SK-N-SH treated with all-trans-retinoic acid at 6 μM for 48 hours (cell line): ENCODE results near the gene SLC9A2.

ENCODE experiments used
- ATAC-seq: fragments of 200-7000 bp; cut with Tn5 transposase; 3 replicates; pipeline ENCODE4 v1.9.1; 2020; ENCODE audit warnings: mild to moderate bottlenecking, moderate library complexity
- ARNTL ChIP-seq: fragments of 450-650 bp; formaldehyde crosslinking; IDR thresholded peaks from 2 replicates; pipeline ENCODE4 v1.5.0; 2020; ENCODE audit warnings: low read depth, mild to moderate bottlenecking, moderate library complexity, borderline replicate concordance
- BACH2 ChIP-seq: fragments of 250-450 bp; sonication (Bioruptor Pico); IDR thresholded peaks from 2 replicates; pipeline ENCODE4 v1.9.0; 2021; ENCODE audit warnings: mild to moderate bottlenecking, borderline replicate concordance
- CSDC2 ChIP-seq: fragments of 250-450 bp; sonication (Bioruptor Pico); IDR thresholded peaks from 2 replicates; pipeline ENCODE4 v1.5.0; 2020; ENCODE audit warnings: mild to moderate bottlenecking, moderate library complexity
- ESRRG ChIP-seq: fragments of 250-450 bp; sonication (Bioruptor Pico); IDR thresholded peaks from 2 replicates; pipeline ENCODE4 v1.6.1; 2021; ENCODE audit warnings: mild to moderate bottlenecking
- GLIS3 ChIP-seq: fragments of 250-450 bp; sonication (Bioruptor Pico); IDR thresholded peaks from 2 replicates; pipeline ENCODE4 v1.5.0; 2020; ENCODE audit warnings: mild to moderate bottlenecking, moderate library complexity
- ISL1 ChIP-seq: fragments of 250-450 bp; sonication (Bioruptor Pico); IDR thresholded peaks from 2 replicates; pipeline ENCODE4 v2.1.2; 2022; ENCODE audit warnings: mild to moderate bottlenecking, moderate library complexity
- OSR1 ChIP-seq: fragments of 250-450 bp; sonication (Bioruptor Pico); IDR thresholded peaks from 2 replicates; pipeline ENCODE4 v1.8.0; 2022; ENCODE audit warnings: moderate library complexity, mild to moderate bottlenecking, inconsistent platforms
- PPARA ChIP-seq: fragments of 250-450 bp; sonication (Bioruptor Pico); IDR thresholded peaks from 2 replicates; pipeline ENCODE4 v1.5.0; 2020; ENCODE audit warnings: mild to moderate bottlenecking, borderline replicate concordance
- RARB ChIP-seq: fragments of 250-450 bp; sonication (Bioruptor Pico); IDR thresholded peaks from 2 replicates; pipeline ENCODE4 v1.8.0; 2021; ENCODE audit warnings: mild to moderate bottlenecking, moderate library complexity
- SNAI2 ChIP-seq: fragments of 250-450 bp; sonication (Bioruptor Pico); IDR thresholded peaks from 2 replicates; pipeline ENCODE4 v1.5.0; 2020; ENCODE audit warnings: mild to moderate bottlenecking, moderate library complexity
- TOX ChIP-seq: fragments of 250-450 bp; sonication (Bioruptor Pico); IDR thresholded peaks from 2 replicates; pipeline ENCODE4 v1.8.0; 2021; ENCODE audit warnings: mild to moderate bottlenecking, moderate library complexity, borderline replicate concordance
- ZC3H10 ChIP-seq: fragments of 250-450 bp; sonication (Bioruptor Pico); IDR thresholded peaks from 2 replicates; pipeline ENCODE4 v1.5.1; 2021; ENCODE audit warnings: mild to moderate bottlenecking, moderate library complexity
- ZFP3 ChIP-seq: fragments of 250-450 bp; sonication (Bioruptor Pico); IDR thresholded peaks from 2 replicates; pipeline ENCODE4 v1.5.0; 2020; ENCODE audit warnings: mild to moderate bottlenecking, moderate library complexity
- ZFP30 ChIP-seq: fragments of 450-650 bp; formaldehyde crosslinking; IDR thresholded peaks from 2 replicates; pipeline ENCODE4 v1.5.0; 2022; ENCODE audit warnings: mild to moderate bottlenecking, moderate library complexity
- ZNF565 ChIP-seq: fragments of 450-650 bp; formaldehyde crosslinking; conservative IDR thresholded peaks from 2 replicates; pipeline ENCODE4 v1.5.0; 2020; ENCODE audit warnings: low read depth, mild to moderate bottlenecking, moderate library complexity
- ZNF70 ChIP-seq: fragments of 450-650 bp; formaldehyde crosslinking; IDR thresholded peaks from 2 replicates; pipeline ENCODE4 v1.5.0; 2020; ENCODE audit warnings: mild to moderate bottlenecking, moderate library complexity
- ZNF8 ChIP-seq: fragments of 450-650 bp; formaldehyde crosslinking; IDR thresholded peaks from 2 replicates; pipeline ENCODE4 v1.5.0; 2020; ENCODE audit warnings: mild to moderate bottlenecking, moderate library complexity
- TF ChIP-seq, protein P1 (sequence below): fragments of 250-450 bp; sonication (Bioruptor Pico); IDR thresholded peaks from 2 replicates; pipeline ENCODE4 v1.5.1; 2020; ENCODE audit warnings: low read depth, mild to moderate bottlenecking, moderate library complexity
- TF ChIP-seq, protein P2 (sequence below): fragments of 250-450 bp; sonication (Bioruptor Pico); IDR thresholded peaks from 2 replicates; pipeline ENCODE4 v1.8.0; 2020; ENCODE audit warnings: mild to moderate bottlenecking, moderate library complexity, borderline replicate concordance
- TF ChIP-seq, protein P3 (sequence below): fragments of 250-450 bp; sonication (Bioruptor Pico); IDR thresholded peaks from 2 replicates; pipeline ENCODE4 v1.5.0; 2020; ENCODE audit warnings: mild to moderate bottlenecking, moderate library complexity
- TF ChIP-seq, protein P4 (sequence below): fragments of 250-450 bp; sonication (Bioruptor Pico); IDR thresholded peaks from 2 replicates; pipeline ENCODE4 v1.5.1; 2021; ENCODE audit warnings: mild to moderate bottlenecking, moderate library complexity

Gene SLC9A2

DNA sequence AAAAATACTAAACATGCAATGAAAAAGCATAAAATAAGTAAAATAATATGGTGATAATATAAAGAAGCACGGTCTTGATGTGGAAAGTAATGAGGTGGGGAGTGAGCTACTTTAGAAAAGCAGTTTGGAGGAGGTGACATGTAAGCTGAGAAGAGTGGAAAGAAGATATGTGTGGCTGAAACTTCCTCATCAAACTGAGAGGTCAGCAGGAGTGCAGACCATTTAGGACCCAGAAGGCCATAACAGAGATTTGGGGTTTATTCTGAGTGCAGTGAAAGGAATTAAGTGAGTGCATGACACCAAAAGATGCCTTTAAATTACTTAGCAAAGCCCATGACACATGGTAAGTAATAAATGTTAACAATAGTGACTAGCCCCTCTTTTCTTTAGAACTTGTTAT, 118.1 kb downstream of the SLC9A2 start:
- TF ChIP-seq ZFP30 (CRISPR knock-in tag) (no peak), ESRRG (CRISPR knock-in tag) (no peak), SNAI2 (CRISPR knock-in tag) (no peak), ZC3H10 (no peak)
- TF ChIP-seq, protein P1, sequence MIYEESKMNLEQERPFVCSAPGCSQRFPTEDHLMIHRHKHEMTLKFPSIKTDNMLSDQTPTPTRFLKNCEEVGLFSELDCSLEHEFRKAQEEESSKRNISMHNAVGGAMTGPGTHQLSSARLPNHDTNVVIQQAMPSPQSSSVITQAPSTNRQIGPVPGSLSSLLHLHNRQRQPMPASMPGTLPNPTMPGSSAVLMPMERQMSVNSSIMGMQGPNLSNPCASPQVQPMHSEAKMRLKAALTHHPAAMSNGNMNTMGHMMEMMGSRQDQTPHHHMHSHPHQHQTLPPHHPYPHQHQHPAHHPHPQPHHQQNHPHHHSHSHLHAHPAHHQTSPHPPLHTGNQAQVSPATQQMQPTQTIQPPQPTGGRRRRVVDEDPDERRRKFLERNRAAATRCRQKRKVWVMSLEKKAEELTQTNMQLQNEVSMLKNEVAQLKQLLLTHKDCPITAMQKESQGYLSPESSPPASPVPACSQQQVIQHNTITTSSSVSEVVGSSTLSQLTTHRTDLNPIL = no peak
- no peak for ATAC-seq

DNA sequence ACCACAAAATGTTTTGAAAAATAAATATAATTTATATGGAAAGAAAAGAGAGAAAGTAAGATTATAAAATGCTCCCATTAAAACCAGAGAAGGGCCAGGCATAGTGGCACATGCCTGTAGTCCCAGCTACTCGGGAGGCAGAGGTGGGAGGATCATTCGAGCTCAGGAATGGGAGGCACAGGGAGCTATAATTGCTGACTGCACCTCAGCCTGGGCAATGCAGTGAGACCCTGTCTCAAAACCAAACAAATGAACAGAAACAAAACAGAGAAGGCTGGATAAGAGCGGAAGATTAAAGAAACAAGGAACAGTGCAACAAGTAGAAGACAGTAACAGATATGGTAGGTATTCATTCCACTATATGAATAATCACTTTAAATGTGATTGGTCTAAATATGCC, 123.9 kb downstream of the SLC9A2 start:
- TF ChIP-seq, protein P2, sequence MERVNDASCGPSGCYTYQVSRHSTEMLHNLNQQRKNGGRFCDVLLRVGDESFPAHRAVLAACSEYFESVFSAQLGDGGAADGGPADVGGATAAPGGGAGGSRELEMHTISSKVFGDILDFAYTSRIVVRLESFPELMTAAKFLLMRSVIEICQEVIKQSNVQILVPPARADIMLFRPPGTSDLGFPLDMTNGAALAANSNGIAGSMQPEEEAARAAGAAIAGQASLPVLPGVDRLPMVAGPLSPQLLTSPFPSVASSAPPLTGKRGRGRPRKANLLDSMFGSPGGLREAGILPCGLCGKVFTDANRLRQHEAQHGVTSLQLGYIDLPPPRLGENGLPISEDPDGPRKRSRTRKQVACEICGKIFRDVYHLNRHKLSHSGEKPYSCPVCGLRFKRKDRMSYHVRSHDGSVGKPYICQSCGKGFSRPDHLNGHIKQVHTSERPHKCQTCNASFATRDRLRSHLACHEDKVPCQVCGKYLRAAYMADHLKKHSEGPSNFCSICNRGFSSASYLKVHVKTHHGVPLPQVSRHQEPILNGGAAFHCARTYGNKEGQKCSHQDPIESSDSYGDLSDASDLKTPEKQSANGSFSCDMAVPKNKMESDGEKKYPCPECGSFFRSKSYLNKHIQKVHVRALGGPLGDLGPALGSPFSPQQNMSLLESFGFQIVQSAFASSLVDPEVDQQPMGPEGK (CRISPR knock-in tag) = no peak
- TF ChIP-seq ZNF70 (CRISPR knock-in tag) (no peak), ZFP3 (CRISPR knock-in tag) (no peak), BACH2 (no peak), PPARA (no peak), ZC3H10 (no peak), GLIS3 (CRISPR knock-in tag) (no peak), CSDC2 (no peak), SNAI2 (CRISPR knock-in tag) (no peak), ARNTL (CRISPR knock-in tag) (no peak), RARB (no peak), TOX (CRISPR knock-in tag) (no peak), ISL1 (CRISPR knock-in tag) (no peak), ZNF8 (no peak)
- TF ChIP-seq, protein P3, sequence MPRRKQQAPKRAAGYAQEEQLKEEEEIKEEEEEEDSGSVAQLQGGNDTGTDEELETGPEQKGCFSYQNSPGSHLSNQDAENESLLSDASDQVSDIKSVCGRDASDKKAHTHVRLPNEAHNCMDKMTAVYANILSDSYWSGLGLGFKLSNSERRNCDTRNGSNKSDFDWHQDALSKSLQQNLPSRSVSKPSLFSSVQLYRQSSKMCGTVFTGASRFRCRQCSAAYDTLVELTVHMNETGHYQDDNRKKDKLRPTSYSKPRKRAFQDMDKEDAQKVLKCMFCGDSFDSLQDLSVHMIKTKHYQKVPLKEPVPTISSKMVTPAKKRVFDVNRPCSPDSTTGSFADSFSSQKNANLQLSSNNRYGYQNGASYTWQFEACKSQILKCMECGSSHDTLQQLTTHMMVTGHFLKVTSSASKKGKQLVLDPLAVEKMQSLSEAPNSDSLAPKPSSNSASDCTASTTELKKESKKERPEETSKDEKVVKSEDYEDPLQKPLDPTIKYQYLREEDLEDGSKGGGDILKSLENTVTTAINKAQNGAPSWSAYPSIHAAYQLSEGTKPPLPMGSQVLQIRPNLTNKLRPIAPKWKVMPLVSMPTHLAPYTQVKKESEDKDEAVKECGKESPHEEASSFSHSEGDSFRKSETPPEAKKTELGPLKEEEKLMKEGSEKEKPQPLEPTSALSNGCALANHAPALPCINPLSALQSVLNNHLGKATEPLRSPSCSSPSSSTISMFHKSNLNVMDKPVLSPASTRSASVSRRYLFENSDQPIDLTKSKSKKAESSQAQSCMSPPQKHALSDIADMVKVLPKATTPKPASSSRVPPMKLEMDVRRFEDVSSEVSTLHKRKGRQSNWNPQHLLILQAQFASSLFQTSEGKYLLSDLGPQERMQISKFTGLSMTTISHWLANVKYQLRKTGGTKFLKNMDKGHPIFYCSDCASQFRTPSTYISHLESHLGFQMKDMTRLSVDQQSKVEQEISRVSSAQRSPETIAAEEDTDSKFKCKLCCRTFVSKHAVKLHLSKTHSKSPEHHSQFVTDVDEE (CRISPR knock-in tag) = no peak
- TF ChIP-seq, protein P4, sequence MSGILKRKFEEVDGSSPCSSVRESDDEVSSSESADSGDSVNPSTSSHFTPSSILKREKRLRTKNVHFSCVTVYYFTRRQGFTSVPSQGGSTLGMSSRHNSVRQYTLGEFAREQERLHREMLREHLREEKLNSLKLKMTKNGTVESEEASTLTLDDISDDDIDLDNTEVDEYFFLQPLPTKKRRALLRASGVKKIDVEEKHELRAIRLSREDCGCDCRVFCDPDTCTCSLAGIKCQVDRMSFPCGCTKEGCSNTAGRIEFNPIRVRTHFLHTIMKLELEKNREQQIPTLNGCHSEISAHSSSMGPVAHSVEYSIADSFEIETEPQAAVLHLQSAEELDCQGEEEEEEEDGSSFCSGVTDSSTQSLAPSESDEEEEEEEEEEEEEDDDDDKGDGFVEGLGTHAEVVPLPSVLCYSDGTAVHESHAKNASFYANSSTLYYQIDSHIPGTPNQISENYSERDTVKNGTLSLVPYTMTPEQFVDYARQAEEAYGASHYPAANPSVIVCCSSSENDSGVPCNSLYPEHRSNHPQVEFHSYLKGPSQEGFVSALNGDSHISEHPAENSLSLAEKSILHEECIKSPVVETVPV (CRISPR knock-in tag) = no peak
- TF ChIP-seq, protein P1 = no peak
- ATAC-seq = no peak

DNA sequence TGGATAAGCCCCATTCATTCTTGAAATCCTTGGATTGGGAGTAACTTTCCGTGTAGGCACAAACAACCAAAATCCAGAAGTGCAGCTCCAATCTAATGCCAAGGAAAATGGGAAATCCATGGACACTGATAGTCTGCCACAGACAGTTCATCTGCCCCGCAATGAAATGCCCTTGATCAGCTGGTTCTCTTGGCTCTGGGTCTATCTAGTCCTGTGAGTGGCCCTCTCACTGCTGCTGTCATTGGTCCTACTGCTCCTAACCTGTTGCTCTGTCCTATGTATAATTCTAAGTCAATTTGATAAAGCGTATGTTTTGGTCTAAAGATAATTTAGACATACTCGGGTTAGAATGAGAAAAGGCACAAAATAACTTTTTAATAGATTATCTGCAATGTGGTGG, 128.8 kb downstream of the SLC9A2 start:
- ATAC-seq = no peak
- TF ChIP-seq PPARA (no peak), OSR1 (CRISPR knock-in tag) (no peak), BACH2 (no peak), ZNF565 (CRISPR knock-in tag) (no peak), TOX (CRISPR knock-in tag) (no peak), GLIS3 (CRISPR knock-in tag) (no peak), ZNF70 (CRISPR knock-in tag) (no peak), ESRRG (CRISPR knock-in tag) (no peak), ZC3H10 (no peak), SNAI2 (CRISPR knock-in tag) (no peak), ARNTL (CRISPR knock-in tag) (no peak), ISL1 (CRISPR knock-in tag) (no peak), RARB (no peak), ZNF8 (no peak)
- TF ChIP-seq, protein P4 (CRISPR knock-in tag) = no peak
- TF ChIP-seq, protein P1 = no peak
- TF ChIP-seq, protein P3 (CRISPR knock-in tag) = no peak
